H1 (cell line): ENCODE results near the gene KRT13. TPM values are rescaled to one million over a fixed set of nuclear protein-coding genes. Genes with fewer than 3 reads are reported as not detected.

ENCODE experiments used
- CTCF ChIA-PET: fragments of 300-600 bp; sonication (Branson Sonifier 250); formaldehyde crosslinking; loops from one replicate; lab custom pipeline; 2021; ENCODE audit not compliant: partially characterized antibody; lab: Charles Lee
- POLR2A ChIA-PET: fragments of 300-600 bp; sonication (Branson Sonifier 250); formaldehyde crosslinking; loops from one replicate; lab custom pipeline; 2021; ENCODE audit warnings: inconsistent platforms; ENCODE audit not compliant: partially characterized antibody; lab: Charles Lee
- DNase-seq, 2 experiments: peaks; one replicate each; pipeline versions ENCODE4 v3.0.0 to v3.0.0-alpha.2; 2010 to 2022; ENCODE audit warnings: low spot score in 2 of 2, low read depth in 1 of 2, mixed read lengths in 1 of 2
- FAIRE-seq: peaks from 2 replicates; lab custom pipeline; 2011; peaks lifted over from hg19 to GRCh38; lab: Jason Lieb, UNC
- H2AFZ ChIP-seq: 2 replicates; pipeline ENCODE4 v1.8.1; 2012; ENCODE audit warnings: low read length, inconsistent platforms
- H2AK5ac ChIP-seq: 2 replicates; pipeline ENCODE4 v1.6.1; 2013; ENCODE audit warnings: low read depth, low read length
- H2BK120ac ChIP-seq: replicated peaks from 2 replicates; pipeline ENCODE3; 2013; ENCODE audit warnings: low read depth, low read length, inconsistent platforms
- H2BK12ac ChIP-seq: 2 replicates; pipeline ENCODE4 v1.6.1; 2013; ENCODE audit warnings: low read depth, low read length
- H2BK15ac ChIP-seq: 2 replicates; pipeline ENCODE4 v1.6.1; 2013; ENCODE audit warnings: low read length
- H2BK20ac ChIP-seq: 2 replicates; pipeline ENCODE4 v1.6.1; 2013; ENCODE audit warnings: low read length
- H2BK5ac ChIP-seq: 2 replicates; pipeline ENCODE4 v1.6.1; 2013; ENCODE audit warnings: low read depth, low read length
- H3K14ac ChIP-seq: 2 replicates; pipeline ENCODE4 v1.6.1; 2013; ENCODE audit warnings: inconsistent platforms; ENCODE audit not compliant: insufficient read length
- H3K18ac ChIP-seq: 2 replicates; pipeline ENCODE4 v1.6.1; 2013; ENCODE audit warnings: low read length; ENCODE audit errors: extremely low read depth
- H3K23ac ChIP-seq: 2 replicates; pipeline ENCODE4 v1.6.1; 2013; ENCODE audit warnings: inconsistent platforms; ENCODE audit not compliant: insufficient read length
- H3K23me2 ChIP-seq: 2 replicates; pipeline ENCODE4 v1.6.1; 2013; ENCODE audit warnings: low read depth, low read length
- H3K27ac ChIP-seq: 2 replicates; pipeline ENCODE4 v1.6.1; 2011; ENCODE audit warnings: low read depth, low read length, inconsistent platforms
- H3K27me3 ChIP-seq, 4 experiments: replicated peaks in 1 of 4; 1 replicate in 1 of 4; 2 replicates in 3 of 4; pipeline versions ENCODE4 v1.6.1 to v1.8.1; 2011 to 2013; ENCODE audit warnings: low read length in 3 of 4, mild to moderate bottlenecking in 3 of 4, inconsistent platforms in 2 of 4, mixed read lengths in 2 of 4, moderate library complexity in 1 of 4; ENCODE audit not compliant: control insufficient read depth in 3 of 4, insufficient read depth in 3 of 4; ENCODE audit errors: extremely low read depth in 1 of 4
- H3K36me3 ChIP-seq, 4 experiments: 2 replicates each; pipeline versions ENCODE4 v1.6.1 to v1.8.1; 2011 to 2013; ENCODE audit warnings: mild to moderate bottlenecking in 4 of 4, low read length in 3 of 4, moderate library complexity in 2 of 4, control low read depth in 1 of 4, inconsistent platforms in 1 of 4; ENCODE audit not compliant: insufficient read depth in 4 of 4, control insufficient read depth in 2 of 4
- H3K4ac ChIP-seq: replicated peaks from 2 replicates; pipeline ENCODE3; 2013; ENCODE audit warnings: low read length, low read depth, mixed read lengths, inconsistent platforms; ENCODE audit not compliant: insufficient read length
- H3K4me1 ChIP-seq, 4 experiments: replicated peaks in 1 of 4; 1 replicate in 1 of 4; 2 replicates in 3 of 4; pipeline versions ENCODE4 v1.6.1 to v1.8.1; 2011 to 2013; ENCODE audit warnings: low read length in 3 of 4, inconsistent platforms in 2 of 4, mixed read lengths in 1 of 4; ENCODE audit not compliant: insufficient read depth in 4 of 4, control insufficient read depth in 3 of 4
- H3K4me2 ChIP-seq, 2 experiments: 2 replicates each; pipeline versions ENCODE4 v1.6.1 to v1.8.1; 2011 to 2013; ENCODE audit warnings: low read depth in 2 of 2, low read length in 2 of 2, control low read depth in 1 of 2, inconsistent platforms in 1 of 2, mild to moderate bottlenecking in 1 of 2; ENCODE audit not compliant: insufficient read depth in 1 of 2
- H3K4me3 ChIP-seq, 4 experiments: fragments of 200-600, 300-600 bp in 1 of 4; sonication (generic), shearing (Covaris generic), sonication (Bioruptor Twin) in 1 of 4; 2 replicates each; pipeline versions ENCODE4 v1.5.1 to v1.8.1; 2011 to 2016; ENCODE audit warnings: low read length in 4 of 4, low read depth in 3 of 4, control low read depth in 2 of 4, inconsistent platforms in 2 of 4, mild to moderate bottlenecking in 2 of 4, mixed read lengths in 1 of 4, moderate library complexity in 1 of 4; ENCODE audit not compliant: insufficient read depth in 2 of 4; ENCODE audit errors: extremely low read depth in 1 of 4
- H3K56ac ChIP-seq: replicated peaks from 2 replicates; pipeline ENCODE3; 2013; ENCODE audit warnings: low read depth, mild to moderate bottlenecking, mixed read lengths, low read length, inconsistent platforms; ENCODE audit not compliant: insufficient read length
- H3K79me1 ChIP-seq: 2 replicates; pipeline ENCODE4 v1.6.1; 2013; ENCODE audit warnings: low read depth, low read length, control low read depth
- H3K79me2 ChIP-seq, 2 experiments: 2 replicates each; pipeline versions ENCODE4 v1.6.1 to v1.8.1; 2012 to 2013; ENCODE audit warnings: low read length in 2 of 2, mild to moderate bottlenecking in 2 of 2, inconsistent platforms in 1 of 2; ENCODE audit not compliant: insufficient read depth in 2 of 2, control insufficient read depth in 1 of 2
- H3K9ac ChIP-seq, 4 experiments: replicated peaks in 1 of 4; 1 replicate in 1 of 4; 2 replicates in 3 of 4; pipeline versions ENCODE4 v1.6.1 to v1.8.1; 2011 to 2013; ENCODE audit warnings: low read depth in 3 of 4, low read length in 3 of 4, control low read depth in 2 of 4, mild to moderate bottlenecking in 2 of 4, moderate library complexity in 2 of 4, inconsistent platforms in 1 of 4; ENCODE audit errors: extremely low read depth in 1 of 4
- H3K9me3 ChIP-seq, 2 experiments: 2 replicates each; pipeline versions ENCODE4 v1.6.1 to v1.8.1; 2012 to 2013; ENCODE audit warnings: mild to moderate bottlenecking in 2 of 2, moderate library complexity in 2 of 2, control low read depth in 1 of 2, inconsistent platforms in 1 of 2, low read depth in 1 of 2, low read length in 1 of 2, mixed read lengths in 1 of 2; ENCODE audit not compliant: insufficient read depth in 2 of 2
- H4K20me1 ChIP-seq, 2 experiments: replicated peaks in 1 of 2; 2 replicates each; pipeline versions ENCODE3 to v1.8.1; 2011 to 2013; ENCODE audit warnings: inconsistent platforms in 2 of 2, low read length in 2 of 2, mild to moderate bottlenecking in 1 of 2; ENCODE audit not compliant: insufficient read depth in 2 of 2, control insufficient read depth in 1 of 2
- H4K5ac ChIP-seq: 2 replicates; pipeline ENCODE4 v1.6.1; 2013; ENCODE audit warnings: low read length, low read depth, mixed read lengths, inconsistent platforms; ENCODE audit not compliant: insufficient read length
- H4K8ac ChIP-seq: 2 replicates; pipeline ENCODE4 v1.8.0; 2013; ENCODE audit warnings: mild to moderate bottlenecking, moderate library complexity, low read length, inconsistent platforms; ENCODE audit not compliant: insufficient read depth; ENCODE audit errors: extremely low read depth
- H4K91ac ChIP-seq: replicated peaks from 2 replicates; pipeline ENCODE3; 2013; ENCODE audit warnings: low read length, mixed read lengths, inconsistent platforms; ENCODE audit not compliant: insufficient read length
- CTBP2 ChIP-seq: IDR thresholded peaks from 2 replicates; pipeline ENCODE4 v1.7.0; 2011; ENCODE audit warnings: borderline replicate concordance, mild to moderate bottlenecking, moderate library complexity, mixed read lengths, low read length; ENCODE audit not compliant: insufficient read depth, insufficient read length
- TCF12 ChIP-seq: IDR thresholded peaks from 2 replicates; pipeline ENCODE4 v1.6.1; 2011; ENCODE audit warnings: low read depth, mild to moderate bottlenecking, low read length
- WGBS, 2 experiments: shearing (Covaris generic) in 1 of 2; methylation state at CpG; one replicate each; pipeline versions ENCODE4 v1.1.6 to v1.1.7; 2013 to 2015; ENCODE audit warnings: low lambda C conversion rate in 2 of 2, mixed read lengths in 2 of 2, inconsistent platforms in 1 of 2, low coverage in 1 of 2, missing lambda C conversion rate in 1 of 2; ENCODE audit not compliant: insufficient replicate concordance in 2 of 2, insufficient coverage in 1 of 2, insufficient read length in 1 of 2; ENCODE audit errors: extremely low coverage in 1 of 2, missing lambda C conversion rate in 1 of 2; 5-methylcytosine and 5-hydroxymethylcytosine counted together
- polyA plus RNA-seq, 7 experiments: library from polyadenylated mRNA; depleted of rRNA in 3 of 7; stranded (reverse) in 5 of 7; unstranded in 2 of 7; fragments of >200 nt in 5 of 7; fragments of 200-250 nt in 2 of 7; gene quantifications; 1 replicate in 5 of 7; 2 replicates in 1 of 7; 4 replicates in 1 of 7; pipeline versions ENCODE4 v1.2.1 to v1.2.3, GENCODE V29; 2011 to 2013; ENCODE audit warnings: missing spikeins in 2 of 7, mixed read lengths in 2 of 7
- total RNA-seq: library from RNA; stranded (reverse); fragmentation: NEBNext Ultra II Directional; extraction: Animal tissue kit (Norgen Biotek cat#: 25700); gene quantifications from 2 replicates; pipeline ENCODE4 v1.2.1, GENCODE V29; 2021

Gene KRT13
- total and polyA plus RNA-seq, 2 of the 8 experiments (the other 6 are each of a cell fraction or from before 2014, with no cell fraction given), result 0.09 TPM; not detected in 1

DNA sequence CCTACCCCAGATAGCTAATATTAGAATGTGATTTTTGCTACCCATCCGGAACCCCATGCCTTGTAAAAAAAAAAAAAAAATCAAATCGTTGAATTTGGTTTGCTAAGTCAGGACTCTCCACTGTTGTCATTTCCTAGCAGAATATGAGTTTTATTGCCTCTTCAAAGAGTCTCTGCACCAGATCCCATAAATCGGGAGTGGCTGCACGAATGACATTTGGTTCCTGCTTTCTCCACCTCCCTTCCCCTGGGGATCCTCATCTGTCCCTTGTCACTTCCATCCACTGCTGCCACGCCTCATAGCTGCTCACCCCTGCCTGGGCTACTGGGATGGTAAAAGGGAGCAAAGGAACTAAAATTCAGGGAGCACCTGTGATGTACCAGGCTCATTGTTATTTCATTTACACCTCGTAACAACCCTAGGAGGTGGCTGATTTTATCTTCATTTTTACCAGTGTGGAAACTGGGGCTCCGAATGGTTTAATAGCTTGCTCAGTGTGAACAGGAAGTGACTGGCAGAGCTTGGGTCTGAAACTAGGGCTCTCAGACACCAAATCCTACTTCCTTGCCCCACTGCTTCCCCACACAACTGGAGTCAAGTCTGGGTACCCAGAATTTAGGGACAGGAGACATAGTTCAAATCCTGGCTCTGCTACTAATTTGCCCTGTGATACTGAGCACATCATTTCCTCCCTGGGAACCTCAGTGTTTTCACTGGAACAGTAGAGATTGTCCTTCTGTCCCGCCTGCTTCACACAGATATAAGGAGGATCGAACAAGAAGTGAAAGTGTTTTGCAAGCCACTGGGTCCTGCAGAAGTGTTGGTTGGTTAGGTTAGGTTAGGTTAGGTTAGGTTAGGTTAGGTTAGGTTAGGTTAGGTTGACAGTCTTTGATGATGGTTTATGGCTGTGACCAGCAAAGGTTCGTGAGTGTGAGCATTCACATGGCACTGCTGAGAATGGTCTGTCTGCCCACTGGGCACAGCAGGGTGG is 15.1 kb downstream of the KRT13 start:
- 86% methylated on average over 10 of the region's 10 CpGs; no CpG with 5 or more reads in 1 of the 2 experiments for WGBS, 2 experiments
- Histone ChIP-seq H3K18ac (no peak overlapping the region), H3K27me3 (peaks cover 0 to 12% (median 6%) of the 10 kb centered on the region in 4 experiments; a peak in 6 of 7 replicates), H2AK5ac (no peak overlapping the region), H2BK120ac (no peak overlapping the region), H3K23me2 (no peaks in the 10 kb centered on the region), H3K27ac (no peak overlapping the region), H3K4ac (no peak overlapping the region), H4K91ac (no peak overlapping the region), H4K8ac (no peak overlapping the region), H4K20me1 (no peaks in the 10 kb centered on the region), H3K23ac (no peak overlapping the region), H3K79me1 (no peaks in the 10 kb centered on the region), H2BK20ac (no peak overlapping the region), H3K79me2 (no peaks in the 10 kb centered on the region), H2BK12ac (no peak overlapping the region), H2AFZ (no peak overlapping the region), H3K56ac (no peak overlapping the region), H3K4me3 (no peak overlapping the region), H2BK15ac (no peak overlapping the region), H3K4me2 (no peak overlapping the region), H3K4me1 (no peaks in the 10 kb centered on the region; a peak in 2 of 7 replicates), H3K9me3 (no peaks in the 10 kb centered on the region), H3K36me3 (no peaks in the 10 kb centered on the region), H2BK5ac (no peak overlapping the region), H3K9ac (no peak overlapping the region), H3K14ac (no peak overlapping the region), H4K5ac (no peak overlapping the region)
- no peak for DNase-seq
- ChIA-PET CTCF (interaction anchor here (0.6 to 33.9 kb wide), 14 partner anchors 8 to 665 kb away, joined by 3 to 427 read pairs (median 3); partner anchors contain the start of gene KRT35), POLR2A (interaction anchor here (0.6 to 1.3 kb wide), 4 partner anchors 10 to 199 kb away, joined by 3 to 5 read pairs (median 3); partner anchors contain the start of gene EIF1)
- TF ChIP-seq TCF12 (no peak), CTBP2 (no peak)
- FAIRE-seq, result no peak
